Measurements from ENCODE around the gene TMEM184A. TPM values are rescaled to one million over a fixed set of nuclear protein-coding genes. Genes with fewer than 3 reads are reported as not detected.

The TMEM184A gene
- total RNA-seq, 4 donors from 2014 or later, result 0.29 to 2.8 (median 0.64) TPM; not detected in 1

DNA sequence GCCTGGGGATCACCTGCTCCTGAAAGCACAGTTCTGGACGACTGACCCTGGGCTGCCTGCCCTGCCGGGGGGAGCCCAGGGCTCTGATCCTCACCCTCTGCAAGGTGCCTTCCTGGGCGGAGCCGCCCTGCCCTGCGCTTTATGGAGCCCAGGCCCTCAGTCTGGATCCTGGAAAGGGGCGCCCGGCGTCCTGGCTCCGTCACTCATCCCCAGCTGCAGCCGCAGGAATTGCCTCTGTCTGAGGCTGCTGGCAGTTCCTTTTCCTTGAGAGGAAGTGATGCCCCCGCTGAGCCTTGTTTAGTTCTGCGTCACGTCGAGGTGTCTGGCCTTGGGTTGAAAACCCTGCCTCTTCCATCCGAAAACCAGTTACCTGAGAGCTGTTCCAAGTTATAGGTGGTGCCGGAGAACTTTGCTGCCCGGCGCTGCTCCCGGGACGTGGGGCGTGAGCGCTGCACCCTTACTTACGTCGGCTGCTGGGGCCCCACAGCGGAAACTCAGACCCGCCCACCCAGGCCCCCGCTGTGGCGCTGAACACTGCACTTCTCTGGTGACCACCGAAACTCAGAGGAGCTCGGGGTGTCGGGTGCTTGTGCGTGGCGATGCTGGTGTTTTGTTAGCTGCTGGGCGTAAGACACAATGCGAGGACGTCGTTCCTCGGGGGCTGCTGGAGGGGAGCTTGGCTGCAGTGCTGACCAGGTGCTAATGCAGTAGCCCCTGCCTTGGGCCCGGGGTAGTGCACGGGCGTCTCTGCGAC, 20.1 kb downstream of the TMEM184A start:
- peak; percentile 21 to 23 for DNase-seq
- no peaks in the 10 kb centered on the region for H3K27me3 ChIP-seq
- intact Hi-C loops (cut with DNase I; ENCODE audit: low total_unique reads), result no loop called here
- no peaks in the 10 kb centered on the region for H3K9me3 ChIP-seq
- H3K4me3 ChIP-seq, result no peak overlapping the region
- H3K36me3 ChIP-seq, result no peaks in the 10 kb centered on the region
- H3K27ac ChIP-seq, result peak overlapping the region; percentile 96 to 98
- TF ChIP-seq, protein P1, sequence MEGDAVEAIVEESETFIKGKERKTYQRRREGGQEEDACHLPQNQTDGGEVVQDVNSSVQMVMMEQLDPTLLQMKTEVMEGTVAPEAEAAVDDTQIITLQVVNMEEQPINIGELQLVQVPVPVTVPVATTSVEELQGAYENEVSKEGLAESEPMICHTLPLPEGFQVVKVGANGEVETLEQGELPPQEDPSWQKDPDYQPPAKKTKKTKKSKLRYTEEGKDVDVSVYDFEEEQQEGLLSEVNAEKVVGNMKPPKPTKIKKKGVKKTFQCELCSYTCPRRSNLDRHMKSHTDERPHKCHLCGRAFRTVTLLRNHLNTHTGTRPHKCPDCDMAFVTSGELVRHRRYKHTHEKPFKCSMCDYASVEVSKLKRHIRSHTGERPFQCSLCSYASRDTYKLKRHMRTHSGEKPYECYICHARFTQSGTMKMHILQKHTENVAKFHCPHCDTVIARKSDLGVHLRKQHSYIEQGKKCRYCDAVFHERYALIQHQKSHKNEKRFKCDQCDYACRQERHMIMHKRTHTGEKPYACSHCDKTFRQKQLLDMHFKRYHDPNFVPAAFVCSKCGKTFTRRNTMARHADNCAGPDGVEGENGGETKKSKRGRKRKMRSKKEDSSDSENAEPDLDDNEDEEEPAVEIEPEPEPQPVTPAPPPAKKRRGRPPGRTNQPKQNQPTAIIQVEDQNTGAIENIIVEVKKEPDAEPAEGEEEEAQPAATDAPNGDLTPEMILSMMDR (IDR thresholded peaks at IDR 0.05), result peak in 1 of 4 experiments; percentile 10
- TF ChIP-seq POLR2A (IDR thresholded peaks at IDR 0.05), result no peak
- H3K4me1 ChIP-seq, result peaks cover 12 to 24% of the 10 kb centered on the region in 2 donors

DNA sequence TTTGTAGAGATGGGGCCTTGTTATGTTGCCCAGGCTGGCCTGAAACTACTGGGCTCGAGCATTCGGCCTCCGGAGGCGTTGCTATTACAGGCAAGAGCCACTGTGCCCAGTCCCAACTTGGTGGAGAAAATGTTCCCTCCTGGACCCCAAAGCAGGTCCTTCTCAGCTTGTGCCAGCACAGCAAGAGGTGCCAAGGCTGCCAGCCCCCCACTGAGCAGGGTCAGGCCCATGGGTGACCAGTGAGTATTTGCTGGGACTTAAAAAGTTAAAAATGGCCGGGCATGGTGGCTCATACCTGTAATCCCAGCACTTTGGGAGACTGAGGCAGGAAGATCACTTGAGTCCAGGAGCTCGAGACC, 20.9 kb downstream of the TMEM184A start:
- Histone ChIP-seq H3K4me1 (peaks cover 12 to 24% of the 10 kb centered on the region in 2 donors), H3K27ac (peak overlapping the region; percentile 96 to 98), H3K9me3 (no peaks in the 10 kb centered on the region), H3K36me3 (no peaks in the 10 kb centered on the region), H3K4me3 (no peak overlapping the region), H3K27me3 (no peaks in the 10 kb centered on the region)
- intact Hi-C loops (cut with DNase I; ENCODE audit: low total_unique reads), result no loop called here
- DNase-seq, result peak in 1 of 2 donors; percentile 16
- no peak for TF ChIP-seq POLR2A (IDR thresholded peaks at IDR 0.05)
- TF ChIP-seq, protein P1 (IDR thresholded peaks at IDR 0.05), result no peak

DNA sequence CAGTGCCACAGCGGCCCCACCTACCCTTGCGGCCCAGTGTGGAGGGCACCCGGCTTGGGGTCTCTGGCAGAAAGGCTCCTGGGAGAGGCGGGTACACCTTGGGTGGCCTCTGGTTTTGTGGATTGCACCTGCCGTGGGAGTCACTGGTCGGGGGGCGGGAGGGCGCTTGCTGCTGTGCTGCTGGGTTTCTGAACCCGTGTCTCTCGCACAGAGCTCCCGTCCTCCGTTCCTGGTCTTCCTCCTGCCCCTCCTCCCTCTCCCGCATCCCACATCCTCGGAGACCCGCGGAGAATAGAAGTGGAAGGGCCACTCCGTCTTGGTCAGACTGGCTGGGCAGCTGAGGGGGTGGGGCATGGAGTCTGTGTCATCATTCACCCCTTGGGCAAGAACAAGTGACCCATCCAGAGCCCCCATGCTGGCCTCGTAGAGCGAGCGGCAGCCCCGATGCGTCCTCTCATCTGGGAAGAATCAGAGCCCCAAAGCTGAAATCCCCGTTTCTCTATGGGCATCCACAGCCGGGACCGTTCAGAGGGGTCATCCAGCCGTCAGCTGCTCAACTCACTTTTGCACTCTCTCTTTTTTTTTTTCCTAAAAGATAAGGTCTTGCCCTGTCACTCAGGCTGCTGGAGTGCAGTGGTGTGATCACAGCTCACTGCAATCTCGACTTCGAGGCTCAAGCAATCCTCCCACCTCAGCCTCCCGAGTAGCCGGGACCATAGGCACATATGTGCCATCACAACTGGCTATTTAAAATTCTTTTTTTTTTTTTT, 21.5 kb downstream of the TMEM184A start:
- H3K4me1 ChIP-seq, result peaks cover 12 to 24% of the 10 kb centered on the region in 2 donors

DNA sequence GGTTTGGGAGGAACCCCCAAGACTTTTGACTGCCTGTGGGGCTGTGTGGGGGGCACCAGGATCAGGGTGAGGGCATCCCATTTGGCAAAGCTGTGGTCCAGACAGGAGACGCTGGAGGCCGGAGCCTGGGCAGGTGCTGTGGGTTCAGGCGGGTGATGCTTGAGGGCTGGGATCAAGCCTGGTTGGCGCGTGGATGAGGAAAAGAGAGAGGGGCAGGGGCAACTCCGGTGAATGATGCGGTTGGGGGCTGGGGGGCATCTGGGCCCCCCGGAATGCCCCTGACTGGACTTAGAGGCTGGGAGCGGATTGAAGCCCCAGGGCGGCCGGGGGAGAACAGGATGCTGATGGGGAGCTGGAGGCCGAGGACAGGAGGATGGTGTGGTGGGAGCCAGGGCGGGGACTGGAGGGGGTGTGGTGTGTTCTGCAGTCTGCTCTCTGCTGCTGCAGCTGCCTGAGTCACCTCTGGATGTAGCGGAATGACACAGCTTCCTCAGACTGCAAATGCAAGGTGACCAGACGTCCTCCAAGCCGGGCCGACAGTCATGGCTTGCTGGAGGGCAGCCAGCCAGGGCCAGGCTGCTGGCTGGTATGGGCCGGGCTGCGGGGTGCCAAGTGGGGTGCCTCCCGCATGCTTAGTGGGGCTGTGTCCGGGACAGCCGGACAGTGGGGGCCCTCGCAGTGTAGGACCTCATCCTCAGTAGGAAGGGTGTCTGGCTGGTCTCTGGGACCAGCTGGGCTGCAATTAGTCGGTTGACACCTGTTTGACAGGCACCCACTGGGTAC, 22.3 kb downstream of the TMEM184A start:
- TF ChIP-seq, protein P1 (IDR thresholded peaks at IDR 0.05), result no peak
- TF ChIP-seq POLR2A (IDR thresholded peaks at IDR 0.05), result no peak
- peak overlapping the region; percentile 96 to 98 for H3K27ac ChIP-seq
- H3K36me3 ChIP-seq, result no peaks in the 10 kb centered on the region
- DNase-seq, result peak; percentile 41 to 53
- intact Hi-C loops (cut with DNase I; ENCODE audit: low total_unique reads), result no loop called here
- H3K4me3 ChIP-seq, result peak overlapping the region in 1 of 2 donors; percentile 66
- no peaks in the 10 kb centered on the region for H3K27me3 ChIP-seq
- no peaks in the 10 kb centered on the region for H3K9me3 ChIP-seq
- peaks cover 12 to 20% of the 10 kb centered on the region in 2 donors for H3K4me1 ChIP-seq

More for the DNA sequence above, 21.5 kb downstream of the TMEM184A start:
- Histone ChIP-seq H3K27ac (peak overlapping the region; percentile 96 to 98), H3K27me3 (no peaks in the 10 kb centered on the region), H3K4me3 (no peak overlapping the region), H3K9me3 (no peaks in the 10 kb centered on the region), H3K36me3 (no peaks in the 10 kb centered on the region)
- intact Hi-C loops (cut with DNase I; ENCODE audit: low total_unique reads), result no loop called here
- TF ChIP-seq, protein P1 (IDR thresholded peaks at IDR 0.05), result no peak
- no peak for TF ChIP-seq POLR2A (IDR thresholded peaks at IDR 0.05)
- DNase-seq, result peak in 1 of 2 donors; percentile 30

All from uterus (tissue), 4 donors.